GM21825 (cell line): ENCODE data around the gene IL18R1.
A peak's percentile ranks its signal among the peaks of the same experiment; 100 is the strongest.

Experiments used
- ATAC-seq: cut with Tn5 transposase; IDR thresholded peaks from one replicate; pipeline ENCODE4 v1.9.1; 2021; ENCODE audit warnings: mild to moderate bottlenecking, moderate library complexity; ENCODE audit not compliant: unreplicated experiment

Gene IL18R1

GRCh38 chr2:102342888-102343287 is 12.7 kb upstream of the IL18R1 start:
- no peak for ATAC-seq

GRCh38 chr2:102344397-102344796 is 11.2 kb upstream of the IL18R1 start:
- no peak for ATAC-seq

GRCh38 chr2:102345329-102345920 is 10.2 kb upstream of the IL18R1 start:
- no peak for ATAC-seq

GRCh38 chr2:102346381-102347130 is 9.0 kb upstream of the IL18R1 start:
- ATAC-seq = no peak

- no peak for ATAC-seq
Measured at GRCh38 chr2:102350137-102350793, 5.3 kb upstream of the IL18R1 start.

- ATAC-seq = no peak
Measured at GRCh38 chr2:102356381-102356712, 751 bp downstream of the IL18R1 start.

- ATAC-seq = no peak
Measured at GRCh38 chr2:102356741-102357140, 1.1 kb downstream of the IL18R1 start.

- ATAC-seq = peak; percentile 32
Measured at GRCh38 chr2:102357937-102358336, 2.3 kb downstream of the IL18R1 start.

- ATAC-seq = no peak
Measured at GRCh38 chr2:102358496-102358895, 2.9 kb downstream of the IL18R1 start.

GRCh38 chr2:102359527-102359926 is 3.9 kb downstream of the IL18R1 start:
- no peak for ATAC-seq

GRCh38 chr2:102361632-102362241 is 6.1 kb downstream of the IL18R1 start:
- ATAC-seq = no peak

GRCh38 chr2:102365763-102366162 is 10.2 kb downstream of the IL18R1 start:
- ATAC-seq = no peak

GRCh38 chr2:102366406-102367112 is 11.0 kb downstream of the IL18R1 start:
- peak; percentile 65 for ATAC-seq

- peak; percentile 57 for ATAC-seq
Measured at GRCh38 chr2:102367331-102367971, 11.9 kb downstream of the IL18R1 start.

- ATAC-seq = no peak
Measured at GRCh38 chr2:102368461-102369109, 13.0 kb downstream of the IL18R1 start.

- no peak for ATAC-seq
Measured at GRCh38 chr2:102369866-102370265, 14.3 kb downstream of the IL18R1 start.

- ATAC-seq = no peak
Measured at GRCh38 chr2:102376052-102376591, 20.5 kb downstream of the IL18R1 start.

- ATAC-seq = no peak
Measured at GRCh38 chr2:102383722-102384121, 28.1 kb downstream of the IL18R1 start.

- no peak for ATAC-seq
Measured at GRCh38 chr2:102385522-102385921, 29.9 kb downstream of the IL18R1 start.

- no peak for ATAC-seq
Measured at GRCh38 chr2:102386004-102386403, 30.4 kb downstream of the IL18R1 start.
